ENCODE measurements around the gene TMEM163.

The TMEM163 gene

DNA sequence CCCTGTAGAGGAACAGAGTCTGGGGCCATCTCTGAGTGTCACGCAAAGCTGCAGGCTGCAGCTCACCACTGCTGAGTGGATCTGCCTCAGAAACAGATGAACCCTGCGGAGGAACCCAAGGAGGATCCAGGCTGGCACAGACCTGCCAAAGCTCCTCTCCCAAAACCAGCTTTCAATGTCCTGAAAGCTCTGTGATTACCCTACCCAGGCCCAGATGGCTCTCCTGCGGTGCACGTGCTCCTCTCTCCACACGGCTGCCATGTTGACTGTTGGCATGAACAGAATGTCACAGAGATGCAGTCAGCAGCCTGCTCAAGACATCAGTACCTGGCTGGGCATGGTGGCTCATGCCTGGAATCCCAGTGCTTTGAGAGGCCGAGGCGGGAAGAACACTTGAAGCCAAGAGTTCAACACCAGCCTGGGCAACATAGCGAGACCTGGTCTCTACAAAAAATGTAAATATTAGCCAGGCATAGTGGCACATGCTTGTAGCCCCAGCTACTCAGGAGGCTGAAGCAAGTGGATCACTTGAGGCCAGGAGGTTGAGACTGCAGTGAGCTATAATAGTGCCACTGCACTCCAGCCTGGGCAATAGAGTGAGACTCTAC is 248.1 kb downstream of the TMEM163 start:
- no peak for DNase-seq

DNA sequence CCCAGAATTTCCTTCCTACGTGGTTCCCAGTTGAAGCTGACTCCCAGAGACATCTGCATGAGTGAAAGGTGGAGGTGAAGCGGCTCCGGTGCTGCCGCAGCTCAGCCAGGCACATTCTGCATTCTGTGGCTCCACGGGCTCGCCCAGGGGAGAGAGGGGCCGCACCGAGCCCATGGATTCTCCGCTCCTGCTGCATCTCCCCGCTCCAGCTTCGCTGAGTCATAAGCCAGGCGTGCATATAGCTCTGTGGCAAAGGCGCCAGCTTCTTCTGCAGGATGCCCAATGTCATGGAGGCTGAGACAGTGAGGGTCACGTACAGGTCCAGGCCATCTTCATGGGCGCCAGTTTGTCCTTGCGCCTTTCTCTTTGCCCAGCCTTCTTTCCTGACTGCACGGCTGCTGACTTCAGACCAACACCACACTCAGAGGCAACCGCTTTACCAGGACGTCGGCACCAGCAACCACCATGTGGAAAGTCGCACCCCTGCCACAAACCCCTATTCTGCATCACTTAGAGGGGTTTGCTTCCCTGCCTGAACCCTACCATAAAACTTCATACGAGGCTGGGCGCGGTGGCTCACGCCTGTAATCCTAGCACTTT is 249.2 kb downstream of the TMEM163 start:
- no peak for DNase-seq

DNA sequence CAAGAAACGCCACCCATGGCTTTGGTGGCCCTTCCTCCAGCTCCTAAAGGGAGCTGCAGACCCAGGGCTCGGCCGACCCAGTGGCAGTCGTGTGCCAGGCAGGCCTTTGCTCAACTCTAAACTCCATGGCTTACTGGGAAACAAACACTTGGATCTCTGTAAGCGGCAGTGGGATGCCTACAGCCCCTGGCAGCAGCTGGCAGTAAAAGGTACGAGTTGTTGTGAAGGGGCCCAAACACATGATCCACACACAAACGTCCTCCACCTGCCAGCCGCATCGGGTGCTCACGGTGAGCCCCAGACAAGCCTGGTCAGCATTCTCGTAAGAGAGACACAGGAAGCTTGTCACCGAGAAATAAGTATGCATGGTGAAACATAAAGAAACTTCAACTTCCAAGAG is 250.0 kb downstream of the TMEM163 start:
- no peak for DNase-seq

DNA sequence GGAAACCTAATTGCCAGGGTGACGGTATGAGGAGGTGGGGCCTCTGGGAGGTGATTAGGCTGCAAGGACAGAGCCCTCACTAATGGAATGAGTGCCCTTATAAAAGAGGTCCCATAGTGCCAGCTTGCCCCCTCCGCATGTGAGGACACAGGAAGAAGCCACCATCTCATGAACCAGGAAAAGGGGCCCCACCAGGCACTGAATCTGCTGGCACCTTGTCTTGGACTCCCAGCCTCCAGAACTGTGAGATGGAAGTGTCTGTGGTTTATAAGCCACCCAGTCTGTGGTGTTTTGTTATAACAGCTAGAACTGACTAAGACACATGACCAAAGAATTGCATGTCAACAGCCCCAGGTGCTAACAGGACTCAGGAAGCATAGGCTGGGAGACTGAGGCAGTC is 250.6 kb downstream of the TMEM163 start:
- no peak for DNase-seq

DNA sequence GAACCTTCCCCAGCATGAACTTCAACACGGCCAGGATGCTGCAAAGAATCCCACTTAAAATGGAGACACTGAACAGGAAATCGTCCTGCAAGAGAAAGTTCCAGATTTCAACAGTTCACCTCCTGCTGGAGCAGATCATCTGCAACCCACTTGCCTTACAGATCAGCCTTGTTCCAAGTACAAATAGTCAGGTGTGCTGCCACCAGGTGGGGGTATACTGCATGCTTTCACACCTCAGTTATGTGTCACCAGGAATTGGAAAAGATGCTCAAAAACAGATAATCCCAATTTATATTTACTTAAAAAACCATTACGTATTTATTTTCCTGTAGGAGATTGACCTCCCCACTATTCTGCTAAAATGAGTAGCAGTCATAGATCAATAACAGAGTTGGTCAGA is 252.7 kb downstream of the TMEM163 start:
- DNase-seq, result no peak

DNA sequence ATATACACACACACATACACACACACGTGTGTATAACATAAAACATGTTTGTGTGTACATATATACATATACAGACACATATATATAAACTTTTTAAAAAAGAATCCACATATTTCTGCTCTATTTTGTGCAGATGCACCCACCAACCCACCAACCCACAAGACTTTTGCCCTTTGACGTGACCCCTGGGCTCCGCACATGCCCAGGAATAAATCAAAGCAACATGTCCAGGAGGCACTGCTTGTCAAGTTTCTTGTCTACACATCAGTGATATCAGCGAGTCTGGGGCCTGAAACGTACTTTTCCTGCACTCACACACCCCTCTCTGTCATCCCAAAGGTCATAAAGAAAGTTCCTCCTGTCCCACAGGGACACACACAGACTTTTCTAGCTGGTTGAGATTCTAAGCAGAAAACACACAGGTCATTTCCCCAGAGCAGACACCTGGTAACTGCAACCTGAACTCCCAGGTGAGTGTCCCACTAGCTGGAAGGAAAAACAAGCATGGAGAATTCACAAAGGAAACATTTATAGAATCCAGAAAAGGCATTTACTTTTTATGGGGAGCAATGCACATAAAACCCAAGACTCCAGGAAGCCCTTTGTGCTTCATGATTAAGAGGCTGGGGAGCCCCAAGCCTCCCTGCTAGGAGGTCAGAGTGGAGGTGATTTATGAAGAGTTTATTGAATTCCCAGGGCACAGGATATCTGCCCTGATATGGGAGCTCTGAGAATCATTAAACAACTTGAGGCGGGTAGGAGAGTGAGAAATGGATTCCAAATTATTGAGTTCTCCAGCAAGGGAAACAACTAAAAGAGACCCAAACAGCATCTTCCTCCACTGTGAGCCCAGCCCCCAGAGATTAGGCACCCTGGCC is 253.3 kb downstream of the TMEM163 start:
- no peak for DNase-seq

DNA sequence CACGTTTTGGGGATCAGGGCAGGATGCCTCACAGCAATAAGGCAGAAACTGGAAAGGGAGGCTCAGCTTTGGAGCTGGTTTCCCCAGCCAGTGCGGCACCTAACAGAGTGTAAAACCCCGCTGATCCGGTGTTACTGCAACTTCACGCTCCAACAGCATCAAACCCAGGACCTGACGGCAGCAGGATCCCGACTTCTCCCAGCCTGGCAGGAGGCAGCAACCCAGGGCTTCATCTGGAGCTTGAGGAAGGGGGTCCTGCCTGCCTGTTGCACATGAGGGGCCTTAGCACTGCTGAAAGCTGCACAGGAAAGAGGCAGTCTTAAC is 255.1 kb downstream of the TMEM163 start:
- DNase-seq, result no peak

DNA sequence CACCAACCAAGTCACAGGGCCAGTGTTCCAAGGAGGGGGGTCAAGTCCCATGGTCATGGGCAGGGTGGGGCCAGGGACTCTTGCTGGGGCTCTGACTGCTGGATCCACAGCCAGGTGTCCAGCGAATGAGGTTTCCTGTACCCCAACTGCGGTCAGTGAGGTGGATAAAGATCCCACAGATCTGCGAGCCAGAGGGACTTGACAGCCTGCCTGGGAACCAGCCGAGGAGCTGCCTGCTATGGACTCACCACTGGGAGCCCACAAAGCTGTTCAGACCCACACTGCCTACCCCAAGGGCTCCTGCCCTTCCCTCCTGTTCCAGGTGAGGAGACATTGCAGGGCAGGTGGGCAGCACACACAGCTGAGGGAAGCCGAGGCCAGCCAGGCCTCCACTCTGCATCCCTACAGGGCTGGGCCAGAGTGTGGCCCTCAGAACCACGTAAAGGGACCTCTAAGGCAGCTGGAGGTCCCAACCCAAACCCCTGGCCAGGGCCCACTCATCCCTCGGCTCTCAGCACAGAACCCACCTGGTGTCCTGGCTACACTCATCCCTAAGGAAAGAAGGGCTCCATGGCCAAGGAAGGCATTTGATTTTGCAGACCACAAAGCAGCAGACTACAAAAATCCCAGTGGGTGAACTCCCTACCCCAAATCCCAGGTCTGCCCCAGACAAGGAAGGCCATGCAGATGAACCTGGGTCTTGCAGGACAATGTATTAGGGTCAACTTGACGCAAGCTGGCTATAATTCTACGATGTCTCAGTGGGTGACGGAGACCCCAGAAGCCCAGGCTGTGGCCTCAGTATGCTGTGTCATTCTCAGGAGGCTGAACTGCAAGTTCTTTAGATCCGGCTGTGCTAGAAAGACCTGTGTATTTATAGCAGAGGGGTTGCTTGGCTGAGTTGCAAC is 255.8 kb downstream of the TMEM163 start:
- no peak for DNase-seq

DNA sequence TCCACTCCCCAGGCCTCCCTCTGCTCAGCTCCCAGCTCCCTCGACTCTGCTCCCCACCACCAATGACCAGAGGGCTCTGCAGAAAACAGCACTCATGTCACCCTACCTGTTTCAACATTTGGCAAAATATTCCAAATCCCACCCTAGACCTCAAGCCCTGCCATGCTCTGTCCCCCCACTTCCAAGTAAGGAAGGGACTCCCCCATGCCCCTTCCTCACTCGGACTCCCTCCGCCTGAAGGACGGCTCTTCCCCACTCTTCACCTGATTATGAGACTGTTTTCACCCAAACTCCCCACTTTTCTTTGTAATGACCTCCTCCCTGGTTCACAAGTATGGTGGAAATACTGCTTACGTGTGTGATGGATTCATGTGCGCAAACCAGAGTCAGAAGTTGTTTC is 256.5 kb downstream of the TMEM163 start:
- no peak for DNase-seq

DNA sequence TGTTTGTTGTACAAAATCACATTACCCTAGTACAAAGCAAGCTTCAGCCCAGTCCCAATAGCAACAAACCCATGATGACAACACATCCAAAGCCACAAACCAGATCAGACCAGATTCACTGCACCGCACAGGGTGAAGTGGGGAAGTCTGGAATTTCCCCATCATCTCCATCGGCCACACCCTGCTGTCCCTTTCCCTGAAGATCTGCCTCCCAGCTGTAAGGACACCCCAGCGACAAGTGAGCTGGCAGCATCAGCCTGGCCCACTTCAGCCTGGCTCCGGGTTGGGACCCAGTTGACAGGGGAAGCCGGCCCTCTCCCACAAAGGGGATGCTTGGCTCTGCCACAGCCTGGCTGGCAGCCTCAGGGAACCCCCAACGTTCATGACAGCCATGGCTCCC is 257.3 kb downstream of the TMEM163 start:
- no peak for DNase-seq

DNA sequence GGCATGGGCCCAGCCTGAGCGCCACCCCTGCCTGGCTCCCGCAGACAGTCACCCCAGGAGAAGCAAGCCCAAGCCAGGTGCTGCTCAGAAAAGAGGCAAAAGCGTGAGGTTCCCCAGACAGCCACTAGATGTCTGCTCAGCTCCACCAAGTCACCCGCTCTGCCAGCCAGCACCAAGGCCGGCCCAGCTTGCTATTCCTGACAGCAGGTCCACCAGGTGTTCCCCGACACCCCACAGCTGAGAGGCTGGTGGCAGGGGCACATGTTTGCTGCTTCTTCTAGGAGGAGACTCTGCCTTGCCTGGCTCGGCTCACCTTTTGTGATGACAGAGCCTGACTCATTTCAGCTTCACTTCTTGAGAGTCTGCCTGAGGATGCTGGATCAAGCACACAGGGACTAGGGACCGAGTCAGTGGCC is 258.2 kb downstream of the TMEM163 start:
- DNase-seq, result peak; percentile 66

DNA sequence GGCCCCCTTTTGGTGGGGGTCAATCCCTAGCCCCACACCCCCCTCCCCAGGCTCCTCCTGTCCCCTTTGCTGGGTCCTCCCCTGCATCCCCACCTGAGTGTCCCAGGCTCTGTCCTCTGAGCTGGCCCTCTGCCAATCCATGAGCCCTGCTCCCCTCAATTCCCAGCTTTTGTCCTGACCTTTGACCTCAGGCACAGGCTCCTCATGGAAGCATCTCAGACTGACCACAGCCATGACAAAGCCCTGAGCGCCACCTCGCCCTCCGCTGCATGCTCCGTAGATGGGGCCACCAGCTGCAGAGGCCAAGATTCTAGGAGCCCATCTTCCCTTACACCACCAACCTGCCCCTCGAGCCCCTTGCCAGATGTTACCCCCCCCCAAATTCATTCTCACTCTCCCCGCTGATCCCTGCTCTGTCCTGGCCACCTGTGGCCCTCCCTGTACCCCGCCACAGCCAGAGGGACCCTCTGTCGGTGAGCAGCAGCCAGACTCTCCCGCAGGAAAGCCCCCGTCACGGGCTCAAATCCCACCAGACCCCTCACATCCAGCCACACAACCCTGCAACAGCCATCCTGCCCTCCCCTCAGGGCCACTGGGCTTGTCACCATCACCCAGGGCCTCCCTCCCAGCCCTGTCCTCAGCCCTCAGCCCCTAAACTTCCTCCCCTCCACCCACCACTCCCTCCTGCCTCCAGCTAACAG is 258.9 kb downstream of the TMEM163 start:
- DNase-seq, result no peak

DNA sequence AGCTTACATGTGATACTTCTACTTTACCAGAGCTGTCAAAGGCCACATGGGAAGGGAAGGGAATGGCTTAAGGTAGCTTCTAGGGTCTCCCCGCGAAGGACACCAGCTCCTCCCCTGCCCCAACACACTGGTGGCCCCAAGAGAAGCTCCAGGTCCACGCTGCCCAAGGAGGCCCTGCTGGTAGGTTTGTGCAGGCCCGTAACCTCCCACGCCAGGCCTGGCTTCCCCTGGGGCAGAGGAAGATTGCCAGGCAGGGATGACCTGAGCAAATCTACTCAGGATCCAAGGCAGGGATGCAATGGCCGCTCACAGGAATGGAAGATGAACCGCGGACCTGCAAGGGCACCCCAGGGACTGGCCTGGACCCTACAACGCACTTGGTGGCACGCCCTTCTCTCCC is 259.9 kb downstream of the TMEM163 start:
- no peak for DNase-seq

DNA sequence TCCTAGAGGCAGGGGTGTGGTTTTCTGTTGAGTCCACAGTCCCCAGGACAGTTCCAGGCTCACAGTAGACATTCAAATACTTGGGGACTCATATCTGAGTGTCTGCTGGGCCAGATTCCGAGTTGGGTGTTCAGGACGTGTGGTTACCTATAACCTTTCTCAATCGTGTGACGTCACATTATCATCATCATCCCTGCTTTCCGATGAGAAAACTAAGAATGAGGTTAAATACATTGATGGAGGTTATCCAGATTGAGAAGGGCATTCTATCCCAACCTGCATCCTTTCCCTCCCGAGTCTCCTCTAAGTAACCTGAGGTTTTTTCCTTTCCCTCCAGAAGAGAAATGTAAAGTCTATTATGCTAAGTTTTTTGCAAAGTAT is 260.3 kb downstream of the TMEM163 start:
- DNase-seq, result no peak

DNA sequence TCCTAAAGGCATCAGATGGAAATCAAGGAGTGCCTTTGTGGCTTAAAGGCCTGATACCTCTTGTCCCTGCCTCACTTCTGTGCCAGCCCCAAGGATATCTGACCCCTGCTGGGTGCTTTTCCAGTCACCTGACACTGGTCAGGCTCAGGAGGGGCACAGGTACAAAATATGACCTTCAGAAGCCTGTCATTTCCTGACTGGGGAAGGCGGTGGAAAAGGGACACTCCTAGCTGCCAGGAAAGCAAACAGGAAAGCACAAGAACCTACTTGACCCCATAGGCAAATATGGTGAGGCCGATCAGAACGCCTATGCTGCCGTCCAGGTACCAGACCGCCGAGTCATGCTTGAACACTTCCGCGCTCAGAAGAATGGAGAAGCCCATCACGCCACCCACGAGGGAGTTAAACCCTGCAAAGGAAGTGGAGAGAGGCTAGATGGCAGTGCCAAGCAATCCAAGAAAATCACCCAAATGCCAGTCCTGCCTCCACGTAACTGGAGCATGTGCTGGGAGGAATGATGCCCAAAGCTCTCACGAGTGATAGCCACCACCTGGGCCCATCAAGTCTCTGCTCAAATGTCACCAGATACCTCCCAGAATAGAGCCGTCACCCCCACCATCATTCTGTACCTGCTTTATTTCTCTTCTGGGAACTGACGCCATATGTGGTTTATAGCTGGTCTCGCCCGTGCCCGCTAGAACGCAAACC is 260.9 kb downstream of the TMEM163 start:
- no peak for DNase-seq

DNA sequence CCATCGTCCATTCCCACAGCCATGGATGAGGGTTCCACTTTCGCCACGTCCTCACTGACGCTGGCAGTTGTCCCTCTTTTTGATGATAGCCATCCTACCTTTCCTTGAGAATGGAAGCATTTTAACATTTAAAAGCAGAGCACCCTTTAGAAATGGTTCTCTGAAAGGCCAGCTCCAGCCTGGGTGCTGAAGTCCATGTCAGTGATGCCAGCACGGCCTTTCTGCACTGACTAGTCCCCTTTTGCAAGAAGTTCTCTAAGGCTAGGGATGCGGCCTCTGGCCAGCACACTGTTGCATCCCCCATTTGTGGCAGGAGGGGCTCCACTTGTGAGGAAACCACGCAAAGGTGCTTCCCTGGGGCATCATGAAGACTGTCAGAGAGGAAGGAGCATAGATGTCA is 261.4 kb downstream of the TMEM163 start:
- DNase-seq, result no peak

DNA sequence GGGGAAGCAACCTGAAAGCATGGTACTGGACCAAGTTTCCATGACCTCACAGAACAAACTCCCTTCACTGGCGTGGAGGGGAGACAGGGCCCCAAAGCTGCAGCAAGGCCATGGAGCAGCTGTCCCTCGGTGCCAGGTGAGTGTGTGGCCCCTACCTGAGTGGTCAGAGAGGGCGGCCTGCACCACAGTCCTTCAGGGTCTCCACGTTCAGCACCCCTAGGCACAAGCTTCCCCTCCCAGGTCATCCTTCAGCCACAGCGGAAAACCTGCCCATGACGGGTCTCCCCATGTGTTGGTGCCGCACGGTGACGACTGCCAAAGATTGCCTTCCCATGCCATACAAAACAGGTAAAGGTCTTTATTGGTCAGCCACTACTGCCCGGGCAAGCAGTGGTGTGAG is 263.4 kb downstream of the TMEM163 start:
- DNase-seq, result no peak

DNA sequence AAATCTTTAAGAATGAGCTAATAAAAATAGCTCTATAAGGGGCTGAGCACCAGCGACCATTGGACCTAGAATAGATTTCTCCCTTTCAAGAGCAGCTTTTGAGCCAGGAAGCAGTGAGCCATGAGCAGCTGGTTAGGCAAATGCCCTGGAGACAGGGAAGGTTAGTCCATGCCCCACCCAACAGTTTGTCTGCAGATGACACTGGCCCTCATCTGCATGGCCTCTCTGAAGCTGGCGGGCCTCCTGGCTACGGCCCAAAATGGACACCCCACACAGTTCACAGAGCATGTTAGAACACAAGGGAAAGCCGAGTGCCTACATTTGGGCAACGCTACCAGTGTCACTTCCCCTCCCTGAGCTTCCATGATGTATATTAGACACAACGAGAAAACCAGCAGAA is 263.9 kb downstream of the TMEM163 start:
- DNase-seq, result no peak

DNA sequence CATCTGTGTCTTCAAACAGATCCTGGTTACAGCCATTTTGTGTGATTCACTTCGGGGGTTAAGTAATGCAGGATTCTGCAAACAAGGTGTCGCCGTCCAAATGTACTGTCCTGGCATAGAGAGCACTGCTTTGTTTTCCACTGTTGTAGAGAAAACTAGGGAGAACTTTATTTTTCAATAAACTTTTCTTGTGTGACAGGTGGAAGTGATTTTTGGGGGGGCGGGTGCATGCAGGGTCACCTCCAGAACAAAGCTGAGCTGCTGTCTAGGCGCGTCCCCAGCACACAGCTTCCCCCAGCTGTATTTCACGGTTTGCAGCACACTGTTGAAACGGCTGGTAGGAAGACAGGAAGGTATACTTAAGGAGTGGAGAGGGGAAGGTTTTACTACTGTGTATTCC is 264.4 kb downstream of the TMEM163 start:
- DNase-seq, result no peak

DNA sequence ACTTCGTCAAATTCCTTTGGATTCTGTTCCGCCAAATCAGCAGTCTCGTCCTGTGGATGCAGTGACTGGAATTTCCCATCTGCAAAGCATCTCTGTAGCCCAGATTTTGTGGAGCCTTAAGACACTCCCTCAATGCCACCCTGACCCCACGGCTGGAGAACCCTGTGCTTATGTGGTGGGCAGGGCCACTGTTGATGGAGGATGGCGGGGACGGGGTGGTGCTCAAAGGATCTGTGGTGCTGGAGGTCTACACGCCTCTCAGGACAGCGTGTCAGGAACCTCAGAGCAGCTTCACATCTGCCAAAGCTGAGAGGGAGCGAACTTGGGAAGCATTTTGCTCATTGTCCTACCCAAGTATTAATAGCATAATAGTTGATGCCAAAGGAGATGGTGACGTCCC is 264.8 kb downstream of the TMEM163 start:
- DNase-seq, result no peak

DNA sequence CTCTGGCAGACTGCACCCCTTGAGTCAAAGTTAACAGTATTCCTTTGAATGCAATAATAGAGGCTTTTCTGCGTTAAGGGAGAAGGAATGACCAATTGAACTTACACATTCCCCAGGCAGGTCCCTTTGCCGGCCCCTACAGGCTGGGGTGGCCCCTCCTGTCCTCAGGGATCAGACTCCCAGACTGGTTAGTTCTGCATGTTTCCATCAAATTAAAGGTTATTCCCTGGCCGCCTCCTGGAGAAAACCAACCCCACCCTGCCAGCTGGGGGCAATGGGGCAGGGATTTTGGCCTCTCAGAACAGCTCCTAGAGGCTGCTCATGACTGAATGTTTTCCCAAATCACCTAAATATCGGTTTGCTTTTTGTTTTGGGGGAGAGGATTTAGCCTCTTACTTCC is 265.3 kb downstream of the TMEM163 start:
- DNase-seq, result no peak
